Epithelial cell of prostate (primary cell): ENCODE measurements around the gene ZNF804B.
"Not testable (repeated sequence)": the region's sequence is repeated elsewhere in the genome, so short reads cannot be mapped to it uniquely, and the experiment has no call there.

ENCODE experiments used
- DNase-seq: peaks from one replicate; pipeline ENCODE4 v3.0.0-alpha.2; 2011; ENCODE audit warnings: low read depth, low spot score
- H3K27ac ChIP-seq: fragments of 450-650 bp; 2 replicates; pipeline ENCODE4 v1.5.1; 2017; ENCODE audit warnings: mild to moderate bottlenecking

The ZNF804B gene

GRCh38 chr7:89223900-89224395 lies 464.4 kb downstream of the ZNF804B start:
- DNase-seq: no peak
- H3K27ac ChIP-seq: no peak overlapping the region

- not testable (repeated sequence) for DNase-seq, H3K27ac ChIP-seq
Observed at GRCh38 chr7:89228688-89229171, 469.2 kb downstream of the ZNF804B start.

GRCh38 chr7:89238156-89238555 lies 478.7 kb downstream of the ZNF804B start:
- DNase-seq: no peak
- H3K27ac ChIP-seq: no peak overlapping the region

- DNase-seq: no peak
Observed at GRCh38 chr7:89246196-89246595, 486.7 kb downstream of the ZNF804B start.

GRCh38 chr7:89247207-89247606 lies 487.7 kb downstream of the ZNF804B start:
- no peak overlapping the region for H3K27ac ChIP-seq
- DNase-seq: no peak

More at GRCh38 chr7:89246196-89246595, 486.7 kb downstream of the ZNF804B start:
- H3K27ac ChIP-seq: no peak overlapping the region

- DNase-seq: no peak
- no peak overlapping the region for H3K27ac ChIP-seq
Observed at GRCh38 chr7:89259085-89259484, 499.6 kb downstream of the ZNF804B start.

GRCh38 chr7:89264126-89264525 lies 504.6 kb downstream of the ZNF804B start:
- H3K27ac ChIP-seq: no peak overlapping the region
- no peak for DNase-seq

- no peak for DNase-seq
- H3K27ac ChIP-seq: no peak overlapping the region
Observed at GRCh38 chr7:89265631-89266030, 506.1 kb downstream of the ZNF804B start.

GRCh38 chr7:89283302-89283701 lies 523.8 kb downstream of the ZNF804B start:
- DNase-seq: no peak

GRCh38 chr7:89308535-89308934 lies 549.0 kb downstream of the ZNF804B start:
- DNase-seq: no peak
- no peak overlapping the region for H3K27ac ChIP-seq

More at GRCh38 chr7:89283302-89283701, 523.8 kb downstream of the ZNF804B start:
- no peak overlapping the region for H3K27ac ChIP-seq

- no peak overlapping the region for H3K27ac ChIP-seq
- DNase-seq: no peak
Observed at GRCh38 chr7:89311886-89312285, 552.4 kb downstream of the ZNF804B start.

GRCh38 chr7:89312551-89312950 lies 553.1 kb downstream of the ZNF804B start:
- H3K27ac ChIP-seq: no peak overlapping the region
- no peak for DNase-seq

- no peak overlapping the region for H3K27ac ChIP-seq
- no peak for DNase-seq
Observed at GRCh38 chr7:89316584-89317251, 557.2 kb downstream of the ZNF804B start.

- no peak overlapping the region for H3K27ac ChIP-seq
- no peak for DNase-seq
Observed at GRCh38 chr7:89332026-89332425, 572.5 kb downstream of the ZNF804B start.

GRCh38 chr7:89334797-89335196 lies 575.3 kb downstream of the ZNF804B start:
- no peak for DNase-seq
- no peak overlapping the region for H3K27ac ChIP-seq

GRCh38 chr7:89335490-89335889 lies 576.0 kb downstream of the ZNF804B start:
- no peak overlapping the region for H3K27ac ChIP-seq
- no peak for DNase-seq

GRCh38 chr7:89336121-89336520 lies 576.6 kb downstream of the ZNF804B start:
- DNase-seq: no peak
- H3K27ac ChIP-seq: no peak overlapping the region

- DNase-seq: no peak
- H3K27ac ChIP-seq: no peak overlapping the region
Observed at GRCh38 chr7:89339748-89340147, 580.2 kb downstream of the ZNF804B start.

- H3K27ac ChIP-seq: no peak overlapping the region
- DNase-seq: no peak
Observed at GRCh38 chr7:89357121-89357520, 597.6 kb downstream of the ZNF804B start.

GRCh38 chr7:89377219-89377618 lies 617.7 kb downstream of the ZNF804B start:
- H3K27ac ChIP-seq: no peak overlapping the region
- DNase-seq: no peak

- no peak for DNase-seq
Observed at GRCh38 chr7:89385411-89385810, 625.9 kb downstream of the ZNF804B start.

More at GRCh38 chr7:89385411-89385810, 625.9 kb downstream of the ZNF804B start:
- no peak overlapping the region for H3K27ac ChIP-seq
